Hematopoietic multipotent progenitor cell treated with erythropoietin and hydrocortisone succinate and interleukin-3 and kit ligand, for 6 days (in vitro differentiated cells): ENCODE results near the gene PTH1R.
A peak's percentile ranks its signal among the peaks of the same experiment; 100 is the strongest.

ENCODE experiments used
- DNase-seq: peaks from one replicate; pipeline ENCODE4 v3.0.0-alpha.2; 2015

PTH1R gene

DNA sequence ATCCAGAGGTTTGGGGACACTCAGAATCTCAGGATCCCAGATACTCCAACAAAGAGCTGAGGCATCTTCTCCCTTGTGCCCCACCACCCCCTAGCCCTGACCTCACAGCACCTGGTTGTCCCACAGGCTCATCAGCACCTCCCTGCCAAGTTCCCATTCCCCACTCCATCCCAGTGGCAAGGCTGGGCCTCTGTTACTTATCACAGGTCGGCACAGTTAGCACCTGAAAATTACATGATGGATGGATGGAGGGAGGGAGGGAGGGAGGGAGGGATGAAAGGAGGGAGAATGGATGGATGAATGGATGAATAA lies 27.1 kb upstream of the PTH1R start:
- DNase-seq = no peak

DNA sequence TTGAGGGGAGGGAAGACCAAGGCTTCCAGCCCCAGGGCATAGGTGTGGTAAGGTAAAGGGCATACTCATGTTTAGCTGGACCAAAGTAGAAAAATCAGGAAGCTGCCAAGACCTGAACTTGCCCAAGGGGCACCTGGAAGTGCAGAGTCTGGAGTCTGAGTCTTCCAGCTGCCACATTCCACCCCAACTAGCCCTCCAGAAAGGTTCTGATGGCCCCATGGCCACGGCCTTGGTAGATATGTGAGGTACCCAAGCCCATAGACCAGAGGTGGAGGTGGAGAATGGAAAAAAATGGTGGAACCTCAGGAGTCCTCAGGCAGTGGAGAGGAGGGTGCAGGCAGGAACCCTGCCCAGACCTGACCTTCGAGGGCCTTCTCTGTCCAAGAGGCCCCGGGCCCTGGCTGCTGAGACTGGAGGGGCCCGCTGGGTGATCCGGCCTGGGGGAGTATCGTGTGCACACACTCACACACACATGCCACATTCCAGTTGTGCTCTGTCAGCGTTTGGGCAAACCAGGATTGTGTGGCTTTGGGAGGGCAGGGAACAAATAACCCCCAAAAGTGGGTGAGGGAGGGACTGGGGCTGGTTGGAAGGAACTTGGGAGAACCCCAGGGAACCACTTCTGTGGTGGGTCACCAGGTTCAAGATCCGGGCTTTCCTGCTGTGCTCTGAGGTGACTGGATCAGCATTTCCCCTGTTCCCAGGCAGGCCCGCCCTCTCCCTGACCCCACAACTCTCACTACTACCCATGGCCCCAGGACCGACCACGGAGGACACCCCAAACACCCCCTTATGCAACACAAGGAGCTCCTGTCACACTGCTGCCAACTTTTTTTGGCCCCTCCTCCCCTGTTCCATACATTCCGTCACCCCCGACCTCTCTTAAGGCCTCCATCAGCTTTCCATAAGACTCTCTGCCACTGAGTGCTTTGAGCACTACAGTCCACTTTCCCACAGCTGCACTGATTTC lies 25.9 kb upstream of the PTH1R start:
- DNase-seq = no peak

GRCh38 chr3:46852334-46852720 lies 25.2 kb upstream of the PTH1R start:
- DNase-seq = no peak

DNA sequence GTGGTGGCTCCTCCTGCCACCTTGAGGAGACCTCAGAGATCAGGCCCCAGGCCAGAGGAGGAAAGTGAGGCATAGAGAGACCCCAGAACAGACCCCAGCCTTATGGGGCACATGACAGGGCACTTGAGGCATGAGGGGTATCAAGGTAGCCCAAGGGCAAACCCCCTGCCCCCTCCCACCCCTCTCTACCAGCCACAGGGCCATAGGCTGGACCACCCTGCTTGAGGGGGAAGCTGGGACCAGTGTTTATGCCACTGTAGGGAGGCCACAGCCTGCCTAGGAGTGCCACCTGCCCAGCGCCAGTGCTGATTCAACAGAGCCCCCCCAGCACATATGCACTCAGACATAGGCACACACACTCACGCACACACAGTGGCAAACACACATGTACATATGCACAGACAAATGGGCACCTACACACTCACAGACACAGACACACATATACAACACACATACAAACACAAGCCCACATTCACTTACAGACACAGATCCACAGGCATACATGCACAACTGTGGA lies 24.6 kb upstream of the PTH1R start:
- DNase-seq = no peak

- DNase-seq = peak; percentile 60
Observed at GRCh38 chr3:46853441-46854415, 23.8 kb upstream of the PTH1R start.

- no peak for DNase-seq
Observed at GRCh38 chr3:46854555-46854991, 22.9 kb upstream of the PTH1R start.

DNA sequence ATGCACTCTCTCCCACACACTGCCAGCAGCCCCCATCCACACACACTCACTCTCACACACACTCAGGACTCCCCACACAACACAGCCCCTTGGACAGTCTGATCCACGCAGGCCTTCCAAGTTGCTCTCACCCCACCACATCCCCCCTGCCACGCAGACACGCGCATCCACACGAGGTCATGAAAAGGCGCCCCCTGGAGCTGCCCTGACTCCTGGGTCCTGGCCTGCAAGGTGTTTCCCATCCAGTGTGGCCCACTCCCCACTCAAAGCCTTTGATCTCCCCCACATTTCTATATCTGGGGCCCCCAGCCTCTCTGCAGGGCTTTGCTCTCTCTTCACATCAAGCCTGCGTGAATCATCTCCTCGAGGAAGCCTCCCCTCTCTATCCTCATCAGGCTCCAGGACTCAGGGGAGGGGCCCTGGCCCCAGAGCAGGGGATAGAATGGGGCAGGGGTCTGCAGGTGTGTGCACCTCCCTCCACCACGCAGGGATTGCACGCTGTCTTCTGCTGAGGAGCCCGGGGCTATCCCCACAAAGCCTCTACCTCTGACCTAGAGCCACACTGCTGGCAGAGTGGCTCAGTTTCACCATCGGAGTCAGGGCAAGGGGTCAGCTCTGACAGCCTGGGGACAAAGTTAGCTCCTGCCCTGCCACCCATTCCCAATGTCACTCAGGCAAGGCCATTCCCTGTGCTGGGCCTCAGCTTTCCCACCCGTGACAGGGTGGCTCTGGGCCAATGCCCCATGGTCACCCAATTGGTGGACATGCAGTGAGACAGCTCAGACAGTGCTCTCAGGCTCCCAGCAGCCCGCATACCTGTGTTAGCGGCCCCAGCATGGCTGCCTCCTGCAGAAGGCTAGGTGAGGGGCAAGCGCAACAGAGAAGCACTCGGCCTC lies 20.7 kb upstream of the PTH1R start:
- no peak for DNase-seq

- no peak for DNase-seq
Observed at GRCh38 chr3:46857485-46858341, 19.8 kb upstream of the PTH1R start.

- no peak for DNase-seq
Observed at GRCh38 chr3:46858456-46858855, 19.1 kb upstream of the PTH1R start.

DNA sequence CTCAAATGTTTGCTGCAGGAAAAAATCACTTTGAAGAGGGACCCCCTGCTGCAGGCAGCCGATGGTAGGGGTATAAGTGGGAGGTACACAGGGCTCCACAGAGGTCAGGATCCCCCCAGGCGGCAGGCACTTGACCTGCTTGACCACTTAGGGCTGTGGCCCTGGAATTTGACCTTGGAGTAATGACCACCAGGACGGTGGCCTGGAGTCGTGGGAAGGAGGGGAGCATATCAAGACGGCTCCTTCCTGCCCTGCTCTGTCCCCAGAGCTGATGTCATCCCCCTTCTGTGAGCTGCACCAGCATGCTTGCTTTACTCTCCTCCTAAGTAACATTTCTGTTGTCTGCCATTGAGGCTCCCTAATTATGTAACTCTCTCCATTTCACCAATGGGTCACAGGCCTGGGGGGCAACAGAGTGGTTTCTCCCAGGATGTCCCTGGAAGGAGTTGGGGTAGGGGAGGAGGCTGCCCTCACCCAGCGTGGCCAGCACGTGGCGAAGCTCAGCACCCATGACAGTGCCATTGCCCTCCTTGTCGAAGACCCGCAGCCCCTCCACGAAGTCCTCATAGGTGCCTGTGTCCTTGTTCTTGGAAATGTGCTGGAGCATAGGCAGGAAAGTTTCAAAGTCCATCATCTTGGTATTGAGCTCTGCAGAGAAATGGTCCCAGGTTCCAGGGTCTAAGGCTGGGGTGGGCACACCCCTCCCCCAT lies 18.4 kb upstream of the PTH1R start:
- no peak for DNase-seq

DNA sequence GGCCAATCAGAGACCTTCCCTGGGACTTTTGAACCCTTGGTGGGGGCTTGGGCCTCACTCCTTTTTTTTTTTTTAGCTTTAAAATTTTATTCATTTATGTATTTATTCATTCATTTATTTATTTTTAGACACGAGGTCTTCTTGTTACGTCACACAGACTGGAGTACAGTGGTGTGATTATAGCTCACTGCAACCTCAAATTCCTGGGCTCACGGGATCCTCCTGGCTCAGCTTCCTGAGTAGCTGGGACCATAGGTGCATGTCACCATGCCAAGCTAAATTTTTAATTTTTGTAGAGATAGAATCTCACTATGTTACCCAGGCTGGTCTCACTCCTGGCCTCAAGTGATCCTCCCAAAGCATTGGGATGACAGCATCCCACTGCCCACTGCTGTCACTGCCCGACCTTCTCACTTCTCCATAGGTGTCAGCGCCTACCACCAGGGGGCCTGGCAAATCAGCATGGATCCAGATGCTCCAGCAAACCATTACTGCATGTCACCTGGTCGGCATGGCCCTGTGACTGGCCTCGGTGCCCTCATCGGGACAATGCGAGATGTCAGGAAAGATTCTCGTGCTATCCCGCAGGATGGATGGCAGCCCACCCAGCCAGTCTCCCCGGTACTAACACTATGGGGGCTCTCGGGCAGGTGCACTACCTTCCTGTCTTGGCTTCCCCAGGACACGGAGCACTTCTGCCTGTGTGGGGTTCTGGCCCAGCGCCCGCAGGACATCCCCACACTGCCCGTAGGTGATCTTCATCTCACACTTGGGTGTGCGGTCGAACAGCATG lies 17.3 kb upstream of the PTH1R start:
- peak; percentile 59 for DNase-seq

- no peak for DNase-seq
Observed at GRCh38 chr3:46860810-46861604, 16.5 kb upstream of the PTH1R start.

- DNase-seq = no peak
Observed at GRCh38 chr3:46861605-46862368, 15.7 kb upstream of the PTH1R start.

- DNase-seq = no peak
Observed at GRCh38 chr3:46862369-46863025, 15.0 kb upstream of the PTH1R start.

GRCh38 chr3:46863261-46863782 lies 14.2 kb upstream of the PTH1R start, which contains the start of gene MYL3:
MYL3 (minus strand) TSS chr3:46863444; CDS start chr3:46863390, 54 bp downstream.
- no peak for DNase-seq

GRCh38 chr3:46864061-46864881 lies 13.2 kb upstream of the PTH1R start:
- no peak for DNase-seq
